Measurements from ENCODE around the gene GXYLT1.

- TF ChIP-seq CTCF (IDR thresholded peaks at IDR 0.05) (no peak), EP300 (IDR thresholded peaks at IDR 0.05) (no peak), POLR2A (IDR thresholded peaks at IDR 0.05) (no peak), POLR2AphosphoS5 (IDR thresholded peaks at IDR 0.05) (no peak)
These were observed 35.6 kb downstream of the GXYLT1 start for GRCh38 chr12:42109031-42109430.
